GM19468 (cell line): ENCODE data around the gene RASSF8.
"Not testable (repeated sequence)": the region's sequence is repeated elsewhere in the genome, so short reads cannot be mapped to it uniquely, and the experiment has no call there.

Experiments
- ATAC-seq: cut with Tn5 transposase; IDR thresholded peaks from one replicate; pipeline ENCODE4 v1.9.1; 2021; ENCODE audit warnings: mild to moderate bottlenecking, moderate library complexity, moderate number of reproducible peaks; ENCODE audit not compliant: unreplicated experiment; ENCODE audit errors: extremely low read depth

The RASSF8 gene

DNA sequence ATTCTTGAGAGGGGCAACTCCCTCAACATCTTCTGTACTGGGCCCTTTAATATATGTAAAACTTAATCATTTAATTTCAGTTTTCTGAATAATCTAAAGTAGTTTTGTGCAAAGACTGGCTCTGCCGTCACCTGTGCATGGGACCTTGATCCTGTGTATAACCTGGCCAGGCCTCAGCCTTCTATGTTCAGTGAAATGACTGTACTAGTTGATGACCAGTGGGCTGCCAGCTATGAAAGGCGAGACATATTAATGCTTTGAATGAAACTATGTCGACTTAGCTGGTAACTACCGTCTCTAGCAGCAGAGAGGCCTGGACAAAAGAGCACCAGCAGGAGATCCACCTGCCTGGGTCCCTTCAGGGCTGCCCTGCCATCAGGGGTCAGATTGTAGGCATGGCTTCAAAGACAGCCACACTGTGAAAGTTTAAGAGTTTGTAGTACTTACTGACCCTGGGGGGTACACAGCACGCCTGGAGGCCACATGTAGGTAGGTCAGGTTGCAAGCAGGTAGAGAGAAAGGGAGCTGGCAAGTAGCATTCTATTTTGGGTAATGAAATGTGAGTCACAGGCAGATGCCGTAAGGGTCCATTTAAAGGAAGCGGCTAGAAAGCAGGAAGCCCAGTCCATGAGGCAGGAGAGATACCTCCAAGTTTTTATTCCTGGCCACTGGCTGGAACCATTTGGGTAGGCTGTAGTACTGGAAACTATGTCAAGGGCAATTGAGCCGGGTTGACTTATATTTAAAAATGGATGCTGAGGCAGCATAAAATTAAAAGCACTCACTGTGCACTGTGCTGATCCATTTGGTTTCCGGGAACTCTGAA, 89.1 kb downstream of the RASSF8 start:
- ATAC-seq = no peak

DNA sequence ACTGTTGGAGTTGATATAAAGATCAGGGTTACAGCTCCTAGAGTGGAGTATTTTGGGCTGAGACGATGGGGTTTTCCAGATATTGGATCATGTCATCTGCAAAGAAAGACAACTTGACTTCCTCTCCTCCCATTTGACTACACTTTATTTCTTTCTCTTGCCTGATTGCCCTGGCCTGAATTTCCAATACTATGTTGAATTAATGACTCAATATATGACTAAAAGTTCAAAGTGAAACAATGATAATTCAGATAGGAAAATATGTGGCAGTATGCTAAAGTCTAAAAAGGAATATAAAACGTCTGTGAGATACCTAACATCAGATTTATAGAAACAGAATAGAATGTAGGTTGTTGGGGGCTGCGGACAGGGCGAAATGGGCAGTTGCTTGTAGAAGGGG, 94.2 kb downstream of the RASSF8 start:
- no peak for ATAC-seq

DNA sequence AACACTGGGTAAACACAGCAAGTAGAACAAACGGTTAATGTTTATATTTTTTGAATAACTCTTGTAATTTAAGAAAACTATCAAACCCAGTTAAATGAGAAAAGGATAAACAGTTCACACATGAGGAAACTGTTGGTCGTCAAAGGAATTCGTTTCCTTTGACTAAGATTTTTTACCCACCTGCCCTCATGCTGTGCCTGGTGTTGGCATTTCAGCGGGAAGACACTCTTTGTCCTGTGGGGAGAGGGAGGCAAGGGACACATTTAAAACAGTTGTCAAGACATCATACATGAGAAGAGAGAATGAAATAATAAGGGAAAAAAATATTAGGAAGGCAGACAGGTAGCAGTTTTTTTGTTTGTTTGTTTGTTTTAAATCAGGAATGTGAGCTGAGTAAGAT, 95.9 kb downstream of the RASSF8 start:
- ATAC-seq = no peak

DNA sequence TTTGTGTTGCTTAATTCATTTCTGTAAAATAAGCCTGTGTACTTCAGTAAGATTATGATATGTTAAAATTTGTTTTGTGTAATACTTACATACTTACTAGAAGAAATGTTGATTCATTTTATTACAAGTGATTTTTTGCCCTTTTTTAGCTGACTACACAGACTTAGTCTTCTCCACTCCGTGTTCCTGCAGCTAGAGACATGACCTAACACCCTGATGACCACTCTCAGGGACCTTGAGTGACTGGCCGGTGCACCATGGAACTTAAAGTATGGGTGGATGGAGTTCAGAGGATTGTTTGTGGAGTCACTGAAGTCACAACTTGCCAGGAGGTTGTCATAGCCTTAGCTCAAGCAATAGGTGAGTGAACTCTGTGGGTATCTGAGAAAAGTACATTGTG, 96.6 kb downstream of the RASSF8 start:
- no peak for ATAC-seq

DNA sequence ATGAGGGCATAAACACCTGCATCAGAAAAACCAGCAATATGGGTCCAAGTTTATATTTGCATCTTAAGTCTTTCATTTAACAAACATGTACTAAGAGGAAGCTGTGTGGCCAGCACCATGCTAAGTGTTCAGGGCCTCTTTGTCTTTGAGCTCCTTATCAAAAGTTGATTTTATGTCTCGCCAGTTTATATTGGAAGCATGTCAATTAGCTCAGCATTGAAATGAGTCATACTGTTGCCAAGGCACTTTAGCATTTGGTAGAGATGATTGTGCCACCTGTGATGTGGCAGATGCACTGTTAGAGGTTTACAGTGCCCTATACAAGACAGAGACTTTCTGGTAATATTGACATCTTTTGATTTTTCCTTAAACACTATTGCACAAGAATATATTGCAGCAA, 97.9 kb downstream of the RASSF8 start:
- ATAC-seq = no peak

DNA sequence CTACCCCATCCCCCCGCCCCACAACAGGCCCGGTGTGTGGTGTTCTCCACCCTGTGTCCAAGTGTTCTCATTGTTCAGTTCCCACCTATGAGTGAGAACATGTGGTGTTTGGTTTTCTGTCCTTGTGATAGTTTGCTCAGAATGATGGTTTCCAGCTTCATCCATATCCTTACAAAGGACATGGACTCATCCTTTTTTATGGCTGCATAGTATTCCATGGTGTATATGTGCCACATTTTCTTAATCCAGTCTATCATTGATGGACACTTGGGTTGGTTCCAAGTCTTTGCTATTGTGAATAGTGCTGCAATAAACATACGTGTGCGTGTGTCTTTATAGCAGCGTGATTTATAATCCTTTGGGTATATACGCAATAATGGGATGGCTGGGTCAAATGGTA, 98.8 kb downstream of the RASSF8 start:
- ATAC-seq = not testable (repeated sequence)

DNA sequence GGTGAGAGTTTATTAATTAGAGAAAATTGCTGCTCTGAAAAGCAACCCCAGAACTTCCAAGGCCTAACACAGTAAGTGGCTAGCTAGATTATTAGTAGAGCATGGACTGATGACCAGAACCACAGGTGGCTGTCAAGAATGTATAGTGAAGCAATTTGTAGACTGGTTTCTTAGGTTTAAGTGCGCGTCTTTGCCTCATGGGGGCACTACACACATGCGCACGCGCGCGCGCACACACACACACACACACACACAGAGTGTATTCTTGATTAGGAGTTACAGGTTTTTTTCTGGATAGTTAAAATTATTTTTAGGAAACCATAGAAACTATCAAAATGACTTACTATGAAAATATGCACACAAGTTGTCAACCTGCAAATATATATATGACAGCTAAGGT, 99.8 kb downstream of the RASSF8 start:
- ATAC-seq = no peak

DNA sequence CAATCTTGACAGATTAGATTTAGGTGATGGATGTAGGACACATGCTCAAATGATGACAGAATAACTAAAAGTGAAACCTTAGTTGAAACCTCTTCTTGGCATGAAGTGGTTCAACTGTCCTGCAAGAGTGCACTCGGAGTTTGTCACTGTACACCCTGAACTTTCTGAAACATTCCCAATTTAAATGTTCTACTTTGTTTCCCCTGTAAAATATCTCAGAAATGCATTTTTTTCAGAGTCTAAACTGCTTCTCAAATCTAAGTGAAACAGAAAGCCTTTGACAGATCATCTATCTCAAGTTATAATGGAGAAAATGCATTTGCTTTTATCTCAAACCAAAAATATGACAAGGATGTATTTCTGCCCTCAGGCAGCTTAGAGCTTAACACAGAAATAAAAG, 100.3 kb downstream of the RASSF8 start:
- no peak for ATAC-seq

DNA sequence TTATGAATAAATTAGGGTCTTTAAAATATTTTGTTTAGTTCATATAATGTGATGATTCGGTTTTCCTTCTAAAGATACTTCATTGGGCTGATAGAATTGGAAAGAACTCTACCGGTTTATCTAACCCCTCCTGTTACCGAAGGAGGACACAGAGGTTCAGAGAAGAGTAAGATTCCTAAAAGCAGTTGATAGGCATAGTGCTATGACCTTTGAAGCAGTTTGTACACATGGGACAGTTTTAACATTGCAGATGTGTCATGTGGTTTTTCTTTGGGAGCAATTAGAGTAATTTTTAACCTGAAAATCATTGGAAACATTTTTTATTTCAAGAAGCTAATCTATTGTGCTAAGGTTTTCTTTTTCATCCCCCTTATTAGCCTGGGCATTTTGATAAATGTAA, 103.5 kb downstream of the RASSF8 start:
- ATAC-seq = no peak

DNA sequence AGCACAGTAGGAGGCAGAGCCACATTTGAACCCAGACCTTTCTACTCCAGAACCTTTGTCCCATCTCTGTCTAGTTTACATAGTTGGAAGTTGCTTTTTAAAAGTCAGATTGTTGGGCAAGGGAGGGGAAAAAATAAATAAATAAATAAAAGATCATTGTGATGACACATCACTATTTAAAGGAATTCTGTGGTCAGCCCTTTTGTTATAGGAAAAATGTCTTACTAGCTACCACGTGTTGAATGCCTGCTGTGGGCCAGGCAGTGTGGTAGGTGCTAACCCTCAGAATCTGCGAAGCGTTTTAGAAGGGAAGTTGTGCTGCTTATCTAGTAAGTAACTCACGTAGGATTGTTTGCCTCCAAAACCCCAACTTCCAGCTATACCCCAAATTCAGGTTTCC, 104.1 kb downstream of the RASSF8 start:
- ATAC-seq = no peak

DNA sequence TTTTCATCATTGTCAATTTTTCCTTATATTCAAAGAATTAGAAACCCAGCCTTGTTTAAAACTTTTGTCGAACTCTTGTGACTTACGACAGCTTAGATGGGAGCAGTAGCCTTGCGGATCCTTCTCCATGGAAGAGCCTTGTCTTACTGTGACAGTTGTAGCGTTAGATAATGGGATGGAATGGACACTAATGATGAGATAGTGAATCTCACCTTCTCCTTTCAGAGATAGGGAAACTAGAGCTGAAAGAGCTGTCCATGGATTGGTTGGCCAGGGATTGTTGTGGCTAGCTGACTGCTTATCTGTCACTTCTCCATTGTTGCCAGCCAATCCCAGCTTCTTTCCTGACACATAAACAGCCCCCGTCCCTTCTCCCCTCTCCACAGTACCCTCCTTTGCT, 107.0 kb downstream of the RASSF8 start:
- no peak for ATAC-seq

DNA sequence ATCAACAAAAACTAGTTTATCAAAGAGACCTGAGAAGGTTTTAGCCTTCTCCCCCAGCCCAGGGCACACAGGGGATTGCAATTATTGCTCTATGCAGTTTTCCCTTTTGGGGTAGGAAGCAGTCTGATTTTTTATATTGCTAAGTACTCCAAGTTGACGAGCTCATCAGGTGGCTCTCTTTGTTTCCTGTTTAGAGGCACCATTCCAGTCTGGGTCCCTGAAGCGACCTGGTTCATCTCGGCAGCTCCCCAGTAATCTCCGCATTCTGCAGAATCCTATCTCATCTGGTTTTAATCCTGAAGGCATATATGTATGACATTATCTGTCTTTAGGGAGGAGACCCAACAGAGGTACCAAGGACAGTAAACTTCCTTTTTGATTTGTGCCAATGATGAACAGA, 110.0 kb downstream of the RASSF8 start:
- ATAC-seq = no peak

DNA sequence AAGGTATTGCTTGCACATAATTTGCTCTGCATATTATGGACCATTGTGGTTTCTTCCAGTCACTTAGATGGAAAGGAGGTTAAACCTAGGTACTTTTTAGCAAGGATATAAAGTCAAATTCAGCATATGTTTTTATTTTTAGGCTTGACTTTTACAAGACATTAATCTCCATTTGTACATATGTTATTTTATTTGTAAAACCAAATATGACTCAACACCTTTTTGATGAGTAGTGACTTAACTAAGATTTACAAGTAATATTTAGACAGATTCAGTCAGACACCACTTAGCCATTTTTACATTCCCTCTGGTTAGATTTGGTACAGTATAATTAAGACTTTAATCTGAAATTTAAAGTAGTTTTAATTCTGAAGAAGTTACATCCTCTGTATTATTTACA, 111.3 kb downstream of the RASSF8 start:
- no peak for ATAC-seq

DNA sequence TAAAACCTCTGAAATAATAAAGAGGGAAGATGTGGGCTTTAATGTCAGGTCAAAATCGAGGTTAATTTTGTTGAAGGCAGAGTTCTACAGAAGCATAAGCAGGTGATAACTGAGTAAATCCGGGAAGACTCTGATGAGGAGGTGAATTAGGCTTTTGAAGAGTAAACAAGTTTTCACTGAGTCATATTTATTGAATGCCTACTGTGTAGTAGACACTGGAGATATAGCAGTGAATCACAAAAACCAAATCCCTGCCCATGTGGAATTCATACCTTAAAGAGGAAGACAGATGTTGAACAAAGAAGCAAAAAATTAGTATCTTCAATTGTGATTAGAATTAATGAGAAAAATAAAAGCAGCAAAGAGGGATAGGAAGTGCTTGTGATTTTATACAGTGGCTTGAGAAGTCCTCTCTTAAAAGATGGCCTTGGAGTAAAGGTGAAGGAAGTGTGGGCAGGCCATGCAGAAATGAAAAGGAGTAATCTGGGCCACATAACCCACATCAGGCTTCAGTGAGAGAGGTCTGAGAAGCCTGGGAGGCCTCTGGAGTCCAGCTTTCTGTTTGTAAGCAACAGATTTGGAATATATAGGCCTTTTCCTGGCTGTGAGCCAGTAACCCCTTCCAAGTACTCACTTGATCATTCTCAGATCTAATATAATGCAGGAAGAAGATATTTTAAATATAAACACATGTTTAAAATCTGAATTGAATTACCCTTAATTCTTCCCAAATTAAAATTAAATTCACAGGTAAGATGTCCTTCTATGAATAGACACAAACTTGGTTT, 119.6 kb downstream of the RASSF8 start:
- no peak for ATAC-seq

DNA sequence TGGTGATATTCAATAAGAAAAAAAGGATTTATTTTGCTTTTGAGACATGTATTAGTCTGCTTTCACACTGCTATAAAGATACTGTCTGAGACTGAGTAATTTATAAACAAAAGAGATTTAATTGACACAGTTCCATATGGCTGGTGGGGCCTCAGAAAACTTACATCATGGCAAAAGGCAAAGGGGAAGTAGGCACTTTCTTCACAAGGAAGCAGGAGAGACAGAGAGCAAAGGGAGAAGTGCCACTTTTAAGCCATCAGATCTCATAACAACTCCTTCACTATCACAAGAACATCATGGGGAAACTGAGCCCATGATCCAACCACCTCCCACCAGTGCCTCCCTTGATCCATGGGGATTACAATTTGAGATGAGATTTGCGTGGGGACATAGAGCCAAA, 122.4 kb downstream of the RASSF8 start:
- no peak for ATAC-seq

DNA sequence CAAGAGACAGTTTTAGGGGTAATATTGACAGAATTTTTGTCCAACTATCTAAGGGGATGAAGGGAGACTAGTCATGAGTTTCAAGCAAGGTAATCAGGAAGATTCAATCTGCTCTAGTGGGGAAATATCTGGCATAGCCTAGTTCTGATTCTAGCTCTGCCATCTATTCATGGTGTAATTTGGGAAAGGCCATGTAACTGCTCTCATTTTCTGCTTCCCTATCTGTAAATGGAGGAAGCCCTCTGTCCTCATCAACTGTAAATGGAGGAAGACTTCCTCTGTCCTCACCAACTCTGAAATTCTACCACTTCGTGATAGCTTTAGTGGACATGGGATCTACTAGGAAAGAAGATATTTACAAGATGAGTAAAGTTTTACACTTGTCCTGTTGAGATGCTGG, 128.5 kb downstream of the RASSF8 start:
- no peak for ATAC-seq

DNA sequence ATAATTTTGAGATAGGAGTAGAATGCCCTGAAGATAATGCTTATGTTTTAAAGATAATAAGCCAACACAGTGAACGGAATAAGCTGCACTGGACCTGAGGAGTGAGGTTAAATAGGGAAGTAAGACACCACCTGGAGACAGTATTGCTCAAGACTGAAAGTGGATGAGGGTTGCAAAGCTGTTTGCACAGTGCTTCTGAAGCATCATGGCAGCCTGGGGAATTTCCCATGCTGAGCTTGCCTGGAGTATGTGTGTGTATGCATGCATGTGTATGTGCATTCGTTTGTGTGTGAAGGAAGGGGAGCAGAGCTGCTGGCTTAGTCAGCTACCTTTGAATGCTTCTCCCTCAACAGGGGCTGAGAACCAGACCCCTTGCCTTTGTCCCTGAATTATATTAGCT, 130.5 kb downstream of the RASSF8 start:
- ATAC-seq = peak; percentile 96

DNA sequence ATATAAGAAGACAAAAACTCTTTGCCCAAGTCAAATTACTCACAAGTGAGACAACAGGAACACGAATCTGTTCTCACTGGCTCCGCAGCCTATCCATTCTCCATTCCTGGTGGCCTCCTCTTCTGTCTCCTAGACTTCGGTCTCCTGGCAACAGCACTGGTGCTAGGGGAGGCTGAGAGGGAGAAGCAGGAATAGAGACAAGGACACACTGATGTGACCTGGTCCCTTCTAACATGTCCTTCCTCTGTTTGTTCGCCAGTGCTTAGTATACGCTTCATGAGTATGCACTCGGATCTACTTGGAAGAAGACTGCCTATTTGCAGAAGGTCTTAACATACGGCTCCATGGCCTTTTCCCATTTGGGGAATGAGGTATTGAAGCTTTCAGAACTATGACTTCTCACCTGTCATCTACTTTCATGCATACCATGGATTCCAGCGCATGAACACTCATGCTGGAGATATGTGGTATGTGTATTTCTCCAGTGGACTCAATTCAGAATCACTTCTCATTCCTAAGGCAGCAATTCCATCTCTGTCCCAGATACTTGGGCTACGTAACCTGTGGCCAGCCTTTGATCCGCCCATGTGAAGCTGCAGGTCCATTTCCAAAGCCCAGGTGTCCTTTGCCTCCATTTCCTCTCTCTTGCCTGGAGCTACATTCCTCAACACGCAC, 132.5 kb downstream of the RASSF8 start:
- no peak for ATAC-seq

DNA sequence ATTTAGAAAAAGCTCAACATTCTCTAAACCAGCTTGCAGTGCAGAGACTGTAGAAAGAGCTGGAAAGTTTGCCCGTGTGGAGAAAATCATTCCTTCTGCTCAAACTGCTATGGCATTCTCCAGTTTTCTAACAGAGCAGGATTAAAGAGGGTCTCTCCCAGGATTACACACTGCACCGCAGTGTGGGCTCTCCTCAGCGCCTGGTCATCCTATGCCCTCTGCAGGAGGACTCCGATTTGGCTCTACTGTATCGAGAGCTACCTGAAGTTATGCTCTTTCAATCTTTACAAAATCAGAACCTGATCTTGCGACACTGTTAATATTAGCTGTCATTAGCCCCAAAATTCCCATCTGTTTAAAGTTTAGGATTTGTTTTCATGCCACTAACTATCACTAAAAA, 133.3 kb downstream of the RASSF8 start:
- ATAC-seq = no peak

DNA sequence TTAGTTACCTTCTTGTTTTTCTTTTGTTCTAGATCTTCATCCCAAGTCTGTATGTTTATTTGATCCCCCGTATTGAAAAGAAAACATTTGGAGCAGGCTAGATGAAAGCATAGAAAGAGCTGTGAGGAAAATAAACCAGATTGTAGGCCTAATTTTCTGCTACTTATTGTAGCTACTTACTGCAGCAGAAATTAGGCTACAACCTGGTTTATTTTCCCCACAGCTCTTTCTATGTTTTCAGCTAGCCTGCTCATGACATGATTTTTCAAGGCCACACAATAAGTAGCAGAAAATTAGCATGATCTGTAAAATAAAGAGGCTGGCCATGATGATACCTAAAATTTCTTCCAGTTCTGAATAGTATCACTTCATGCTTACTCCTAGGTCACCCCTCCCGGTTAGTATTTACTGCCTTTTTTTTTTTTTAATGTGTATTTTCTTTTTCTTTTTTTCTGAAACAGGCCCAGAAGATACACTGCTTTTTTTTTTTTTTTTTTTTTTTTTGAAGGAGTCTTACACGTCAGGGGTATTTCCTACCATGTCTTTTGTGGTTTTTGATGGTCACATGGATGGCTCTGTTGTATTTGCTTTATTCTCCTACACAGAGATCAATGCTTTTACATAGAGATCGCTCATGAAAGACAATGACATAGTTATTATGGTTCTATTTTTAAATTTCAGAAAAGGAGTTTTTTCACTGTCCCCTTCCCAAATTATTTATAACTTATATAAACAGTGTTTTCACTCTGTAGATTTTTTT, 134.0 kb downstream of the RASSF8 start:
- no peak for ATAC-seq
